Body of pancreas (tissue), 4 donors: Measurements from ENCODE around the gene SELENBP1. TPM values are rescaled to one million over a fixed set of nuclear protein-coding genes. Genes with fewer than 3 reads are reported as not detected.

Experiments used
- ATAC-seq: fragments of 150-250 bp; one replicate; pipeline ENCODE4 v1.9.1; 2016
- DNase-seq, 4 donors: peaks; one replicate each; pipeline ENCODE4 v3.0.0-alpha.2; 2019
- H3K27ac ChIP-seq, 4 donors: fragments of 200-600 bp; sonication (generic); 1 replicate in 3 of 4; 2 replicates in 1 of 4; pipeline versions ENCODE4 v1.5.1 to v1.6.1; 2016 to 2019; ENCODE audit warnings: mild to moderate bottlenecking in 1 of 4, mixed read lengths in 1 of 4, moderate library complexity in 1 of 4
- H3K27me3 ChIP-seq, 2 donors: fragments of 200-600 bp; sonication (generic); one replicate each; pipeline ENCODE4 v1.6.0; 2016; ENCODE audit warnings: mild to moderate bottlenecking in 1 of 2
- H3K36me3 ChIP-seq, 2 donors: fragments of 200-600 bp; sonication (generic); replicated peaks in 1 of 2; 2 replicates each; pipeline ENCODE4 v1.5.1; 2016; ENCODE audit warnings: low read depth in 2 of 2; ENCODE audit not compliant: insufficient read depth in 1 of 2
- H3K4me1 ChIP-seq: fragments of 200-600 bp; sonication (generic); one replicate; pipeline ENCODE4 v1.6.0; 2016
- H3K4me3 ChIP-seq, 2 donors: fragments of 200-600 bp; sonication (generic); 1 replicate in 1 of 2; 2 replicates in 1 of 2; pipeline ENCODE4 v1.5.1; 2016 to 2019
- H3K9me3 ChIP-seq, 3 donors: fragments of 200-600 bp; sonication (generic); 1 replicate in 2 of 3; 2 replicates in 1 of 3; pipeline ENCODE4 v1.5.1; 2016
- CTCF ChIP-seq, 7 experiments: fragments of 450-650 bp in 4 of 7; fragments of 200-600 bp in 3 of 7; sonication (generic) in 3 of 7; IDR thresholded peaks; one replicate each; pipeline ENCODE4 v1.5.1; 2016 to 2019; ENCODE audit warnings: antibody characterized with exemption in 7 of 7
- POLR2A ChIP-seq, 3 donors: fragments of 450-650 bp; IDR thresholded peaks; one replicate each; pipeline ENCODE4 v1.6.1; 2016; ENCODE audit warnings: antibody characterized with exemption in 3 of 3, mild to moderate bottlenecking in 2 of 3
- WGBS, 2 donors: methylation state at CpG; one replicate each; pipeline ENCODE4 v1.1.5; 2017; 5-methylcytosine and 5-hydroxymethylcytosine counted together
- intact Hi-C: fragments of 100-400 bp; cut with DNase I; formaldehyde crosslinking; loops from one replicate; pipeline ENCODE4 v1.15.1; 2023
- total RNA-seq, 2 donors: library from RNA; depleted of rRNA; stranded (reverse); fragments of >200 nt; gene quantifications; one replicate each; pipeline ENCODE4 v1.1.0, GENCODE V29; 2016

Gene SELENBP1
- total RNA-seq, 2 donors from 2014 or later = 52.1 to 106 TPM

GRCh38 chr1:151371370-151372057, 991 bp downstream of the SELENBP1 start:
- H3K36me3 ChIP-seq = no peaks in the 10 kb centered on the region
- no peak for TF ChIP-seq POLR2A (IDR thresholded peaks at IDR 0.05)
- no peak for TF ChIP-seq CTCF (IDR thresholded peaks at IDR 0.05)
- H3K27me3 ChIP-seq = no peaks in the 10 kb centered on the region
- peaks cover 40% of the 10 kb centered on the region for H3K4me1 ChIP-seq
- 16 to 20% methylated on average over 5 to 9 of the region's 9 CpGs for WGBS, 2 donors
- intact Hi-C loops = no loop called here
- no peaks in the 10 kb centered on the region for H3K9me3 ChIP-seq
- H3K27ac ChIP-seq = peak overlapping the region; percentile 78 to 88 (median 87)
- DNase-seq (peak; percentile 65 to 87 (median 79)), ATAC-seq (peak; percentile 71)
- H3K4me3 ChIP-seq = no peak overlapping the region

GRCh38 chr1:151370211-151370911, 2.1 kb downstream of the SELENBP1 start:
- Histone ChIP-seq H3K4me1 (peaks cover 40% of the 10 kb centered on the region), H3K4me3 (no peak overlapping the region), H3K27me3 (no peaks in the 10 kb centered on the region), H3K36me3 (peaks cover 0 to 2% of the 10 kb centered on the region in 2 donors), H3K27ac (peak overlapping the region in 3 of 4 donors; percentile 87 to 88 (median 87)), H3K9me3 (no peaks in the 10 kb centered on the region)
- TF ChIP-seq POLR2A (IDR thresholded peaks at IDR 0.05) (no peak), CTCF (IDR thresholded peaks at IDR 0.05) (no peak)
- WGBS, 2 donors = 48 to 73% methylated on average over 3 to 5 of the region's 6 CpGs
- ATAC-seq (no peak), DNase-seq (peak in 1 of 4 donors; percentile 13)
- intact Hi-C loops = no loop called here

GRCh38 chr1:151369621-151370048, 2.9 kb downstream of the SELENBP1 start:
- no peak overlapping the region for H3K4me3 ChIP-seq
- no peaks in the 10 kb centered on the region for H3K27me3 ChIP-seq
- no peak overlapping the region for H3K27ac ChIP-seq
- intact Hi-C loops = no loop called here
- peaks cover 40% of the 10 kb centered on the region for H3K4me1 ChIP-seq
- no peaks in the 10 kb centered on the region for H3K9me3 ChIP-seq
- ATAC-seq (no peak), DNase-seq (no peak)
- peaks cover 0 to 7% of the 10 kb centered on the region in 2 donors for H3K36me3 ChIP-seq
- TF ChIP-seq POLR2A (IDR thresholded peaks at IDR 0.05) (no peak), CTCF (IDR thresholded peaks at IDR 0.05) (no peak)
- WGBS, 2 donors = 60 to 89% methylated on average over 1 to 15 of the region's 15 CpGs

- no peaks in the 10 kb centered on the region for H3K9me3 ChIP-seq
- H3K4me1 ChIP-seq = peaks cover 40% of the 10 kb centered on the region
- H3K27ac ChIP-seq = no peak overlapping the region
- no peaks in the 10 kb centered on the region for H3K27me3 ChIP-seq
- TF ChIP-seq CTCF (IDR thresholded peaks at IDR 0.05) = no peak
- no peak for TF ChIP-seq POLR2A (IDR thresholded peaks at IDR 0.05)
- 80 to 95% methylated on average over 6 to 7 of the region's 7 CpGs for WGBS, 2 donors
- ATAC-seq = no peak
- no peak for DNase-seq
- no peak overlapping the region for H3K4me3 ChIP-seq
- H3K36me3 ChIP-seq = peaks cover 0 to 7% of the 10 kb centered on the region in 2 donors
- intact Hi-C loops = no loop called here
These were observed 3.2 kb downstream of the SELENBP1 start for GRCh38 chr1:151369302-151369610.
